ENCODE measurements around the gene ANKRD39. TPM values are rescaled to one million over a fixed set of nuclear protein-coding genes. Genes with fewer than 3 reads are reported as not detected.
"Not testable (repeated sequence)": the region's sequence is repeated elsewhere in the genome, so short reads cannot be mapped to it uniquely, and the experiment has no call there.

The ANKRD39 gene
- polyA plus RNA-seq, 3 donors = 7.9 to 9.0 (median 8.2) TPM

- DNase-seq (ENCODE audit: low read depth in 3 of 3, low spot score in 2 of 3) = no peak
These were observed 15.9 kb upstream of the ANKRD39 start for GRCh38 chr2:96873651-96874096.

GRCh38 chr2:96872591-96873349, 15.0 kb upstream of the ANKRD39 start:
- no peak for DNase-seq (ENCODE audit: low read depth in 3 of 3, low spot score in 2 of 3)

GRCh38 chr2:96870626-96871255, 12.9 kb upstream of the ANKRD39 start:
- no peak for DNase-seq (ENCODE audit: low read depth in 3 of 3, low spot score in 2 of 3)

GRCh38 chr2:96869822-96870625, 12.2 kb upstream of the ANKRD39 start, which contains the start of gene SEMA4C:
SEMA4C (minus strand) TSS chr2:96870080; CDS start chr2:96867886, 2,194 bp downstream.
- DNase-seq (ENCODE audit: low read depth in 3 of 3, low spot score in 2 of 3) = no peak

- DNase-seq (ENCODE audit: low read depth in 3 of 3, low spot score in 2 of 3) = no peak
These were observed 11.5 kb upstream of the ANKRD39 start for GRCh38 chr2:96869281-96869821.

GRCh38 chr2:96868555-96869280, 10.9 kb upstream of the ANKRD39 start:
- peak in 1 of 3 donors; percentile 81 for DNase-seq (ENCODE audit: low read depth in 3 of 3, low spot score in 2 of 3)

GRCh38 chr2:96867756-96868554, 10.1 kb upstream of the ANKRD39 start:
- no peak for DNase-seq (ENCODE audit: low read depth in 3 of 3, low spot score in 2 of 3)

- DNase-seq (ENCODE audit: low read depth in 3 of 3, low spot score in 2 of 3) = no peak
These were observed 9.4 kb upstream of the ANKRD39 start for GRCh38 chr2:96866986-96867755.

GRCh38 chr2:96866586-96866985, 8.8 kb upstream of the ANKRD39 start:
- DNase-seq (ENCODE audit: low read depth in 3 of 3, low spot score in 2 of 3) = no peak

GRCh38 chr2:96866149-96866548, 8.3 kb upstream of the ANKRD39 start:
- no peak for DNase-seq (ENCODE audit: low read depth in 3 of 3, low spot score in 2 of 3)

- DNase-seq (ENCODE audit: low read depth in 3 of 3, low spot score in 2 of 3) = no peak
These were observed 7.8 kb upstream of the ANKRD39 start for GRCh38 chr2:96865654-96866053.

GRCh38 chr2:96864343-96865091, 6.7 kb upstream of the ANKRD39 start:
- DNase-seq (ENCODE audit: low read depth in 3 of 3, low spot score in 2 of 3) = no peak

- DNase-seq (ENCODE audit: low read depth in 3 of 3, low spot score in 2 of 3) = no peak
These were observed 5.9 kb upstream of the ANKRD39 start for GRCh38 chr2:96863575-96864342.

GRCh38 chr2:96863056-96863455, 5.2 kb upstream of the ANKRD39 start:
- DNase-seq (ENCODE audit: low read depth in 3 of 3, low spot score in 2 of 3) = not testable (repeated sequence)

- DNase-seq (ENCODE audit: low read depth in 3 of 3, low spot score in 2 of 3) = no peak
These were observed 3.3 kb upstream of the ANKRD39 start for GRCh38 chr2:96861074-96861473.

GRCh38 chr2:96860065-96861029, 2.5 kb upstream of the ANKRD39 start:
- no peak for DNase-seq (ENCODE audit: low read depth in 3 of 3, low spot score in 2 of 3)
